PFSK-1 (cell line): ENCODE measurements around the gene CD101.

ENCODE experiments used
- POLR2AphosphoS5 ChIP-seq: IDR thresholded peaks from 2 replicates; pipeline ENCODE4 v1.6.1; 2012; ENCODE audit warnings: low read depth, mild to moderate bottlenecking, control low read depth, low read length, moderate library complexity
- TF ChIP-seq, protein P1 (sequence below), 2 experiments: IDR thresholded peaks; 2 replicates each; pipeline versions ENCODE4 v1.6.1 to v1.8.0; 2011 to 2012; ENCODE audit warnings: low read depth in 2 of 2, low read length in 2 of 2, control low read depth in 1 of 2, inconsistent platforms in 1 of 2, mild to moderate bottlenecking in 1 of 2, moderate library complexity in 1 of 2; ENCODE audit not compliant: insufficient read depth in 1 of 2

DNA sequence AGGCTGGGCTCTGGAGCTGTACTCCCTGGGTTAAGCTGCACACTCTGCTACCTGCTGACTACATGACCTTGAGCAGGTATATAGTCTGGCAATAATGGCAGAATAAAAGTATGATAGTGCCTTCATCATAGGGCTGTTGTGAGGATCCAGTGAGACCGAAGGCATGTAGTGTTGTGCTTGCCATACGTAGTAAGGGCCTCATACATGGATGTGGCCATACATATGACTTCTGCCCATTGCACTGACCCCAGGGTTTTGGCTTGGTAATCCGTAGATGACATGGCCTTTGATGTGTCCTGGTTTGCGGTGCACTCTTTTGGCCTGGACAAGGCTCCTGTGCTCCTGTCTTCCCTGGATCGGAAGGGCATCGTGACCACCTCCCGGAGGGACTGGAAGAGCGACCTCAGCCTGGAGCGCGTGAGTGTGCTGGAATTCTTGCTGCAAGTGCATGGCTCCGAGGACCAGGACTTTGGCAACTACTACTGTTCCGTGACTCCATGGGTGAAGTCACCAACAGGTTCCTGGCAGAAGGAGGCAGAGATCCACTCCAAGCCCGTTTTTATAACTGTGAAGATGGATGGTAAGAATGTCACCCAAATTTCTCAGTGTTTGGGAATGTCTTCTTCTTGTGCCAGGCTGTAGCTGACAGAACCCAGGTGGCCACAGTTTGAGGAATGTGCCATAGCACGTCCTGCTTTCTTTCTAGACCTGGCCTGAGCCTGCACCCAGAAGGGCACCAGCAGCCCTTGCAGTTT is 17.0 kb upstream of the CD101 start:
- TF ChIP-seq, protein P1, sequence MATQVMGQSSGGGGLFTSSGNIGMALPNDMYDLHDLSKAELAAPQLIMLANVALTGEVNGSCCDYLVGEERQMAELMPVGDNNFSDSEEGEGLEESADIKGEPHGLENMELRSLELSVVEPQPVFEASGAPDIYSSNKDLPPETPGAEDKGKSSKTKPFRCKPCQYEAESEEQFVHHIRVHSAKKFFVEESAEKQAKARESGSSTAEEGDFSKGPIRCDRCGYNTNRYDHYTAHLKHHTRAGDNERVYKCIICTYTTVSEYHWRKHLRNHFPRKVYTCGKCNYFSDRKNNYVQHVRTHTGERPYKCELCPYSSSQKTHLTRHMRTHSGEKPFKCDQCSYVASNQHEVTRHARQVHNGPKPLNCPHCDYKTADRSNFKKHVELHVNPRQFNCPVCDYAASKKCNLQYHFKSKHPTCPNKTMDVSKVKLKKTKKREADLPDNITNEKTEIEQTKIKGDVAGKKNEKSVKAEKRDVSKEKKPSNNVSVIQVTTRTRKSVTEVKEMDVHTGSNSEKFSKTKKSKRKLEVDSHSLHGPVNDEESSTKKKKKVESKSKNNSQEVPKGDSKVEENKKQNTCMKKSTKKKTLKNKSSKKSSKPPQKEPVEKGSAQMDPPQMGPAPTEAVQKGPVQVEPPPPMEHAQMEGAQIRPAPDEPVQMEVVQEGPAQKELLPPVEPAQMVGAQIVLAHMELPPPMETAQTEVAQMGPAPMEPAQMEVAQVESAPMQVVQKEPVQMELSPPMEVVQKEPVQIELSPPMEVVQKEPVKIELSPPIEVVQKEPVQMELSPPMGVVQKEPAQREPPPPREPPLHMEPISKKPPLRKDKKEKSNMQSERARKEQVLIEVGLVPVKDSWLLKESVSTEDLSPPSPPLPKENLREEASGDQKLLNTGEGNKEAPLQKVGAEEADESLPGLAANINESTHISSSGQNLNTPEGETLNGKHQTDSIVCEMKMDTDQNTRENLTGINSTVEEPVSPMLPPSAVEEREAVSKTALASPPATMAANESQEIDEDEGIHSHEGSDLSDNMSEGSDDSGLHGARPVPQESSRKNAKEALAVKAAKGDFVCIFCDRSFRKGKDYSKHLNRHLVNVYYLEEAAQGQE (IDR thresholded peaks at IDR 0.05; ENCODE audit: insufficient read depth in 1 of 2, low read depth in 2 of 2, low read length in 2 of 2), result no peak
- TF ChIP-seq POLR2AphosphoS5, result no peak
